Breast epithelium (tissue), 4 donors: ENCODE data around the gene KRTAP25-1. TPM values are rescaled to one million over a fixed set of nuclear protein-coding genes. Genes with fewer than 3 reads are reported as not detected.

Source experiments
- DNase-seq, 2 donors: peaks; one replicate each; pipeline ENCODE4 v3.0.0-alpha.2; 2019; ENCODE audit warnings: low spot score in 2 of 2
- H3K27ac ChIP-seq, 2 donors: fragments of 200-600 bp; sonication (generic) in 1 of 2; one replicate each; pipeline ENCODE4 v1.5.1; 2016 to 2019; ENCODE audit warnings: mild to moderate bottlenecking in 1 of 2
- H3K27me3 ChIP-seq, 2 donors: fragments of 200-600 bp; sonication (generic) in 1 of 2; one replicate each; pipeline versions ENCODE4 v1.5.1 to v1.6.0; 2017 to 2019; ENCODE audit warnings: control low read depth in 1 of 2, mild to moderate bottlenecking in 1 of 2
- H3K36me3 ChIP-seq: fragments of 200-600 bp; one replicate; pipeline ENCODE4 v1.5.1; 2019
- H3K4me1 ChIP-seq, 2 donors: fragments of 200-600 bp; sonication (generic); one replicate each; pipeline ENCODE4 v1.5.1; 2016 to 2019; ENCODE audit warnings: control low read depth in 1 of 2
- H3K4me3 ChIP-seq, 3 donors: fragments of 200-600 bp; sonication (generic); 1 replicate in 2 of 3; 2 replicates in 1 of 3; pipeline ENCODE4 v1.5.1; 2016 to 2019; ENCODE audit warnings: mild to moderate bottlenecking in 3 of 3, moderate library complexity in 2 of 3
- H3K9me3 ChIP-seq, 2 donors: fragments of 200-600 bp; sonication (generic) in 1 of 2; one replicate each; pipeline ENCODE4 v1.5.1; 2016 to 2019; ENCODE audit warnings: control low read depth in 1 of 2
- CTCF ChIP-seq, 3 donors: fragments of 450-650 bp; IDR thresholded peaks; one replicate each; pipeline ENCODE4 v1.5.1; 2016 to 2017; ENCODE audit warnings: antibody characterized with exemption in 3 of 3, mild to moderate bottlenecking in 3 of 3, moderate library complexity in 3 of 3
- POLR2A ChIP-seq: fragments of 450-650 bp; IDR thresholded peaks from one replicate; pipeline ENCODE4 v1.6.1; 2016; ENCODE audit warnings: antibody characterized with exemption, mild to moderate bottlenecking, moderate library complexity
- POLR2AphosphoS5 ChIP-seq, 3 donors: sonication (generic); formaldehyde crosslinking; IDR thresholded peaks; one replicate each; pipeline ENCODE4 v1.6.1; 2017; ENCODE audit warnings: antibody characterized with exemption in 3 of 3
- intact Hi-C: fragments of 100-400 bp; cut with DNase I; formaldehyde crosslinking; loops from one replicate; pipeline ENCODE4 v1.15.1; 2023; ENCODE audit warnings: low total_unique reads
- total RNA-seq, 3 donors: library from RNA; depleted of rRNA; stranded (reverse); fragments of >200 nt; gene quantifications; one replicate each; pipeline ENCODE4 v1.1.0, GENCODE V29; 2016

Gene KRTAP25-1
- total RNA-seq, 3 donors from 2014 or later = not detected

GRCh38 chr21:30255679-30256078 lies 33.6 kb downstream of the KRTAP25-1 start:
- TF ChIP-seq POLR2AphosphoS5 (IDR thresholded peaks at IDR 0.05) = no peak
- no peak for TF ChIP-seq POLR2A
- TF ChIP-seq CTCF (IDR thresholded peaks at IDR 0.05) = no peak
- Histone ChIP-seq H3K4me3 (no peak overlapping the region), H3K36me3 (no peaks in the 10 kb centered on the region), H3K27me3 (no peaks in the 10 kb centered on the region), H3K4me1 (no peaks in the 10 kb centered on the region), H3K27ac (no peak overlapping the region), H3K9me3 (no peaks in the 10 kb centered on the region)
- intact Hi-C loops = no loop called here
- DNase-seq = no peak

GRCh38 chr21:30251781-30252180 lies 37.5 kb downstream of the KRTAP25-1 start:
- Histone ChIP-seq H3K27ac (no peak overlapping the region), H3K36me3 (no peaks in the 10 kb centered on the region), H3K4me1 (no peaks in the 10 kb centered on the region), H3K9me3 (no peaks in the 10 kb centered on the region), H3K4me3 (no peak overlapping the region), H3K27me3 (no peaks in the 10 kb centered on the region)
- DNase-seq = no peak
- TF ChIP-seq CTCF (IDR thresholded peaks at IDR 0.05) = no peak
- no peak for TF ChIP-seq POLR2AphosphoS5 (IDR thresholded peaks at IDR 0.05)
- no peak for TF ChIP-seq POLR2A
- intact Hi-C loops = no loop called here

- no peak overlapping the region for H3K27ac ChIP-seq
- no peak overlapping the region for H3K4me3 ChIP-seq
- no peaks in the 10 kb centered on the region for H3K27me3 ChIP-seq
- no peaks in the 10 kb centered on the region for H3K4me1 ChIP-seq
- TF ChIP-seq POLR2AphosphoS5 (IDR thresholded peaks at IDR 0.05) = no peak
- no peak for TF ChIP-seq POLR2A
- TF ChIP-seq CTCF (IDR thresholded peaks at IDR 0.05) = no peak
- intact Hi-C loops = no loop called here
- H3K36me3 ChIP-seq = no peaks in the 10 kb centered on the region
- no peak for DNase-seq
- no peaks in the 10 kb centered on the region for H3K9me3 ChIP-seq
Observed at GRCh38 chr21:30249936-30250335, 39.4 kb downstream of the KRTAP25-1 start.

GRCh38 chr21:30248844-30249243 lies 40.5 kb downstream of the KRTAP25-1 start:
- no peaks in the 10 kb centered on the region for H3K9me3 ChIP-seq

GRCh38 chr21:30245061-30245460 lies 44.3 kb downstream of the KRTAP25-1 start:
- DNase-seq = no peak
- intact Hi-C loops = no loop called here
- Histone ChIP-seq H3K4me3 (no peak overlapping the region), H3K27ac (no peak overlapping the region), H3K36me3 (no peaks in the 10 kb centered on the region), H3K4me1 (no peaks in the 10 kb centered on the region), H3K27me3 (no peaks in the 10 kb centered on the region), H3K9me3 (no peaks in the 10 kb centered on the region)
- TF ChIP-seq POLR2A (no peak), POLR2AphosphoS5 (IDR thresholded peaks at IDR 0.05) (no peak), CTCF (IDR thresholded peaks at IDR 0.05) (no peak)

More at GRCh38 chr21:30248844-30249243, 40.5 kb downstream of the KRTAP25-1 start:
- no peak for TF ChIP-seq POLR2AphosphoS5 (IDR thresholded peaks at IDR 0.05)
- no peak for TF ChIP-seq POLR2A
- TF ChIP-seq CTCF (IDR thresholded peaks at IDR 0.05) = no peak
- H3K27ac ChIP-seq = no peak overlapping the region
- H3K27me3 ChIP-seq = no peaks in the 10 kb centered on the region
- intact Hi-C loops = no loop called here
- DNase-seq = no peak
- no peak overlapping the region for H3K4me3 ChIP-seq
- H3K4me1 ChIP-seq = no peaks in the 10 kb centered on the region
- H3K36me3 ChIP-seq = no peaks in the 10 kb centered on the region
